Tibial nerve (tissue), 4 donors: ENCODE measurements around the gene ZNF213. TPM values are rescaled to one million over a fixed set of nuclear protein-coding genes. Genes with fewer than 3 reads are reported as not detected.
A peak's percentile ranks its signal among the peaks of the same experiment; 100 is the strongest.

Source experiments
- DNase-seq, 2 donors: peaks; one replicate each; pipeline ENCODE4 v3.0.0-alpha.2; 2019; ENCODE audit warnings: low spot score in 2 of 2
- H3K27ac ChIP-seq, 4 donors: fragments of 200-600 bp; sonication (generic) in 3 of 4; one replicate each; pipeline ENCODE4 v1.5.1; 2017 to 2019; ENCODE audit warnings: mild to moderate bottlenecking in 1 of 4
- H3K27me3 ChIP-seq, 2 donors: fragments of 200-600 bp; sonication (generic) in 1 of 2; one replicate each; pipeline versions ENCODE4 v1.5.1 to v1.6.0; 2017 to 2019
- H3K36me3 ChIP-seq, 3 donors: fragments of 200-600 bp; sonication (generic); one replicate each; pipeline ENCODE4 v1.5.1; 2018 to 2019
- H3K4me1 ChIP-seq, 4 donors: fragments of 200-600 bp; sonication (generic) in 3 of 4; one replicate each; pipeline ENCODE4 v1.5.1; 2017 to 2019
- H3K4me3 ChIP-seq, 4 donors: fragments of 200-600 bp; sonication (generic) in 3 of 4; one replicate each; pipeline ENCODE4 v1.5.1; 2017 to 2019; ENCODE audit warnings: mild to moderate bottlenecking in 1 of 4, moderate library complexity in 1 of 4
- H3K9me3 ChIP-seq, 4 donors: fragments of 200-600 bp; sonication (generic) in 3 of 4; one replicate each; pipeline ENCODE4 v1.5.1; 2017 to 2019
- EP300 ChIP-seq, 2 donors: sonication (generic); formaldehyde crosslinking; IDR thresholded peaks; one replicate each; pipeline ENCODE4 v1.6.1; 2017; ENCODE audit warnings: antibody characterized with exemption in 2 of 2, mild to moderate bottlenecking in 1 of 2
- POLR2A ChIP-seq, 2 donors: fragments of 450-650 bp; IDR thresholded peaks; one replicate each; pipeline ENCODE4 v1.6.1; 2017; ENCODE audit warnings: antibody characterized with exemption in 2 of 2, mild to moderate bottlenecking in 2 of 2, moderate library complexity in 2 of 2
- WGBS, 2 donors: methylation state at CpG; one replicate each; pipeline ENCODE4 v1.1.5; 2018; 5-methylcytosine and 5-hydroxymethylcytosine counted together
- total RNA-seq, 4 donors: library from RNA; depleted of rRNA; stranded (reverse); fragments of >200 nt; gene quantifications; one replicate each; pipeline ENCODE4 v1.1.0, GENCODE V29; 2016
- TF ChIP-seq, protein P1 (sequence below), 5 experiments: fragments of 200-600 bp in 3 of 5; fragments of 450-650 bp in 2 of 5; sonication (generic) in 3 of 5; IDR thresholded peaks; one replicate each; pipeline ENCODE4 v1.5.1; 2016 to 2019; ENCODE audit warnings: antibody characterized with exemption in 5 of 5, mild to moderate bottlenecking in 3 of 5, moderate library complexity in 2 of 5

ZNF213 gene
- total RNA-seq, 4 donors from 2014 or later: 7.7 to 17.1 (median 8.9) TPM

- H3K9me3 ChIP-seq: no peaks in the 10 kb centered on the region
- peak overlapping the region in 1 of 4 donors; percentile 59 for H3K27ac ChIP-seq
- H3K4me3 ChIP-seq: peak overlapping the region in 1 of 4 donors; percentile 41
- H3K4me1 ChIP-seq: peaks cover 0 to 10% (median 0%) of the 10 kb centered on the region in 4 donors
- no peak for DNase-seq
- 35 to 36% methylated on average over 16 to 18 of the region's 18 CpGs for WGBS, 2 donors
- peaks cover 0 to 17% of the 10 kb centered on the region in 2 donors for H3K27me3 ChIP-seq
- no peaks in the 10 kb centered on the region for H3K36me3 ChIP-seq
- TF ChIP-seq POLR2A (IDR thresholded peaks at IDR 0.05): no peak
- TF ChIP-seq, protein P1, sequence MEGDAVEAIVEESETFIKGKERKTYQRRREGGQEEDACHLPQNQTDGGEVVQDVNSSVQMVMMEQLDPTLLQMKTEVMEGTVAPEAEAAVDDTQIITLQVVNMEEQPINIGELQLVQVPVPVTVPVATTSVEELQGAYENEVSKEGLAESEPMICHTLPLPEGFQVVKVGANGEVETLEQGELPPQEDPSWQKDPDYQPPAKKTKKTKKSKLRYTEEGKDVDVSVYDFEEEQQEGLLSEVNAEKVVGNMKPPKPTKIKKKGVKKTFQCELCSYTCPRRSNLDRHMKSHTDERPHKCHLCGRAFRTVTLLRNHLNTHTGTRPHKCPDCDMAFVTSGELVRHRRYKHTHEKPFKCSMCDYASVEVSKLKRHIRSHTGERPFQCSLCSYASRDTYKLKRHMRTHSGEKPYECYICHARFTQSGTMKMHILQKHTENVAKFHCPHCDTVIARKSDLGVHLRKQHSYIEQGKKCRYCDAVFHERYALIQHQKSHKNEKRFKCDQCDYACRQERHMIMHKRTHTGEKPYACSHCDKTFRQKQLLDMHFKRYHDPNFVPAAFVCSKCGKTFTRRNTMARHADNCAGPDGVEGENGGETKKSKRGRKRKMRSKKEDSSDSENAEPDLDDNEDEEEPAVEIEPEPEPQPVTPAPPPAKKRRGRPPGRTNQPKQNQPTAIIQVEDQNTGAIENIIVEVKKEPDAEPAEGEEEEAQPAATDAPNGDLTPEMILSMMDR (IDR thresholded peaks at IDR 0.05): peak in 1 of 5 experiments; percentile 8
These were observed 47.3 kb upstream of the ZNF213 start for GRCh38 chr16:3087243-3088235.

DNA sequence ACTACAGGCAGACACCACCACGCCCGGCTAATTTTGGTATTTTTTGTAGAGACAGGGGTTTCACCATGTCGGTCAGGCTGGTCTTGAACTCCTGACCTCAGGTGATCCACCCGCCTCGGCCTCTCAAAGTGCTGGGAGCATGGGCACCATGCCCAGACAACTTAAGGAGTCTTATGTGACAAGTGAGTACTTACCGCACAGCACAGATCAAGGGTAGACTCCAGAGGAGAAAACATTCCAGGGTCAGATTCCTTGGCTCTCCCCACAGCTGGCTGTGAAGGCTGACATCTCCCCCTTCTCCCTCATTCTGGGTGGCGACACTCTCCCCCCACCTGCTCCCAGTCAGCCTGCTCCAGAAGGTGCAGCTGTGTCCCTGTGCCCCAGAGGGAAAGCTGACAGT lies 46.4 kb upstream of the ZNF213 start:
- Histone ChIP-seq H3K27ac (no peak overlapping the region), H3K4me1 (peaks cover 0 to 10% (median 0%) of the 10 kb centered on the region in 4 donors), H3K27me3 (peaks cover 0 to 24% of the 10 kb centered on the region in 2 donors), H3K4me3 (no peak overlapping the region), H3K9me3 (no peaks in the 10 kb centered on the region), H3K36me3 (no peaks in the 10 kb centered on the region)
- TF ChIP-seq POLR2A (IDR thresholded peaks at IDR 0.05) (no peak), EP300 (IDR thresholded peaks at IDR 0.05) (no peak)
- TF ChIP-seq, protein P1 (IDR thresholded peaks at IDR 0.05): no peak
- no peak for DNase-seq
- WGBS, 2 donors: 70 to 73% methylated on average over 7 of the region's 7 CpGs

GRCh38 chr16:3088925-3089716 lies 45.7 kb upstream of the ZNF213 start:
- no peak for TF ChIP-seq POLR2A (IDR thresholded peaks at IDR 0.05)
- Histone ChIP-seq H3K27me3 (peaks cover 0 to 27% of the 10 kb centered on the region in 2 donors), H3K36me3 (no peaks in the 10 kb centered on the region), H3K27ac (no peak overlapping the region), H3K9me3 (no peaks in the 10 kb centered on the region), H3K4me3 (no peak overlapping the region), H3K4me1 (peaks cover 0 to 10% (median 0%) of the 10 kb centered on the region in 4 donors)
- no peak for DNase-seq
- 94 to 95% methylated on average over 56 to 60 of the region's 71 CpGs for WGBS, 2 donors

DNA sequence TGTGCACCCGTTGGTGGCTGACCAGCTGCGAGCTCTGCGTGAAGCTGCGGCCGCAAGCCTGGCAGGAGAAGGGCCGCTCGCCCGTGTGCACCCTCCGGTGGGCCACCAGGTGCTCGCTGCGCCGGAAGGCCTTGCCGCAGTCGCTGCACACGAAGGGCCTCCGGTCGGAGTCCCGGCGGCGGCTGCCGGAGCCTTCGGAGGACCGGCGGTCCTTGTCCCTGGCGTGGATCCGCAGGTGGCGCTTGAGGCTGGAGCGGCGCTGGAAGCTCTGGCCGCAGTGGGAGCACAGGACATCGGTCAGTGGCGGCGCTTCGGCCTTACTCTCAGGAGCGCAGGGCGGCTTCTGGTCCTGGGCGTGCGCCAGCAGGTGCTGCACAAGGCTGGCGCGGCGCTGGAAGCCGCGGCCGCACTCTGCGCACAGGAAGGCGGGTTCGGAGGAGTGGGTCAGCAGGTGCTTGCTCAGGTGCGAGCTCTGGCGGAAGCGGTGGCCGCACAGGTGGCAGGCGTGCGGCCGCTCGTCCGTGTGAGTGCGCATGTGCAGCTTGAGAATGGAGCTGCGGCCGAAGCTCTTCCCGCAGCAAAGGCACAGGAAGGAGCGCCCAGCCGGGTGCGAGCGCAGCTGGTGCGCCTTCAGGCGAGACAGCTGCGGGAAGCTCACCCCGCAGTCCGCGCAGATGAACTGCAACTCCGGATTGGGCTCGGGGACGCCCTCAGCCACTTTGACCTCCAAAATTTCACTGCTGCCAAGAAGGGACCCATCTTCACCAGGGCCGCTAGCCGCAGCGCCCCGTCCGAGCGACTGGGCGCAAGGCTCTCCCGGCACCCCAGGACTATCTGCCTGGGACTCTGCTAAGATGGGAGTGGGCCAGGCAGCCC lies 44.9 kb upstream of the ZNF213 start:
- 96 to 97% methylated on average over 58 to 79 of the region's 81 CpGs for WGBS, 2 donors
- H3K27me3 ChIP-seq: peaks cover 0 to 32% of the 10 kb centered on the region in 2 donors

More for the DNA sequence above, 44.9 kb upstream of the ZNF213 start:
- peaks cover 0 to 10% (median 0%) of the 10 kb centered on the region in 4 donors for H3K4me1 ChIP-seq
- no peak for TF ChIP-seq POLR2A (IDR thresholded peaks at IDR 0.05)
- TF ChIP-seq, protein P1 (IDR thresholded peaks at IDR 0.05): no peak
- TF ChIP-seq EP300 (IDR thresholded peaks at IDR 0.05): no peak
- H3K27ac ChIP-seq: no peak overlapping the region
- no peak overlapping the region for H3K4me3 ChIP-seq
- H3K36me3 ChIP-seq: no peaks in the 10 kb centered on the region
- no peak for DNase-seq
- no peaks in the 10 kb centered on the region for H3K9me3 ChIP-seq
